Activated CD4-positive, alpha-beta T cell treated with anti-CD3 and anti-CD28 coated beads, Interleukin-2, amount 50 U/mL, for 48 hours (primary cell): Measurements from ENCODE around the gene KRTAP5-10.
A peak's percentile ranks its signal among the peaks of the same experiment; 100 is the strongest.
"Not testable (repeated sequence)": the region's sequence is repeated elsewhere in the genome, so short reads cannot be mapped to it uniquely, and the experiment has no call there.

ENCODE experiments used
- DNase-seq, 2 experiments: peaks; one replicate each; pipeline ENCODE4 v3.0.0-alpha.2; 2020

Gene KRTAP5-10

DNA sequence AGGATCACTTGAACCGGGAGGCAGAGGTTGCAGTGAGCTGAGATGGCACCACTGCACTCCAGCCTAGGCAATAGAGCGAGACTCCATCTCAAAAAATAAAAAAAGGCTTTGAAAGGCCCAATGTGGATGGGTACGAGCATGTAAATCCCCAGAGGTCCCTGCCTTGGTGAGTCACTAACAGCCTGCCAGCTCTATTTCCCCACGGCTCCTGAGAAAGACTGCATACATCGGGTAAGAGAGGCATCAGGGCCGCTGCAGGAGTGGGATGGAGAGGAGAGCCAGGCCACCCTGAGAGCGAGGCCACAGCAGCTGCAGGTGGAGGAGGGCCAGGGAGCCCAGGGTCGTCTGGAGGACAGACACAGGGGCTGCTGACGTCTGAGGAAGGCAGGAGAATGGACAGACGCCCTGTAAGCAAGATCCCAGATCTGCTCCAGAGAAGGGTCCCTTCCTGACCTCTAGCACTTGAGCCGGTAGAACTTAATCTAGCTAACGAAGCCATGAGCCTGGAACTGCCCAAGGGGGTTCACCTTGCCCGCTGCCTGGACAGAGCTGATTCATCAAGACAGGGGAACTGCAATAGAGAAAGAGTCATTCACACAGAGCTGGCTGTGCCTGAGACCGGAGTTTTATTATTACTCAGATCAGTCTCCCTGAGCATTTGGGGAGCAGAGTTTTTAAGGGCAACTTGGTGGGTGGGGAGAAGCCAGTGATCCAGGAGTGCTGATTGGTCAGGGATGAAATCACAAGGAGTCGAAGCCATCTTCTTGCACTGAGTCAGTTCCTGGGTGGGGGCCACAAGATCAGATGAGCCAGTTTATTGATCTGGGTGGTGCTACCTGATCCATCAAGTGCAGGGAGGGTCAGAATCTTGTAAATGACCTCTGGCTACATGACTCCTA is 22.2 kb upstream of the KRTAP5-10 start:
- DNase-seq = peak in 1 of 2 experiments; percentile 18

DNA sequence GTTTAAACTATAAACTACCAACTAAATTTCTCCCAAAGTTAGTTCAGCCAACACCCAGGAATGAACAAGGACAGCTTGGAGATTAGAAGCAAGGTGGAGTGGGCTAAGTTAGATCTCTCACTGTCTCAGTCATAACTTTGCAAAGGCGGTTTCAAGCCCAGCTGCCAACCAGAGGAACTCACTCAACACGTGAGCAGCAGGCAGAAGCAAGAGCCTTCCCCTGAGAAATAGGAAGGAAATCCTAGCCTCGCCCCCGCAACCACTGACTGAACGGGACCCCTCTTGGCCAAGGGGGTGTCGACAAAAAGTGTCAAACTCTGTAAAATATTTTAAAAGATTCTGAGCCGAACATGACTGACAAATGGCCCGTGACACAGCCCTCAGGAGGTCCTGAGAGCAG is 21.5 kb upstream of the KRTAP5-10 start:
- no peak for DNase-seq

DNA sequence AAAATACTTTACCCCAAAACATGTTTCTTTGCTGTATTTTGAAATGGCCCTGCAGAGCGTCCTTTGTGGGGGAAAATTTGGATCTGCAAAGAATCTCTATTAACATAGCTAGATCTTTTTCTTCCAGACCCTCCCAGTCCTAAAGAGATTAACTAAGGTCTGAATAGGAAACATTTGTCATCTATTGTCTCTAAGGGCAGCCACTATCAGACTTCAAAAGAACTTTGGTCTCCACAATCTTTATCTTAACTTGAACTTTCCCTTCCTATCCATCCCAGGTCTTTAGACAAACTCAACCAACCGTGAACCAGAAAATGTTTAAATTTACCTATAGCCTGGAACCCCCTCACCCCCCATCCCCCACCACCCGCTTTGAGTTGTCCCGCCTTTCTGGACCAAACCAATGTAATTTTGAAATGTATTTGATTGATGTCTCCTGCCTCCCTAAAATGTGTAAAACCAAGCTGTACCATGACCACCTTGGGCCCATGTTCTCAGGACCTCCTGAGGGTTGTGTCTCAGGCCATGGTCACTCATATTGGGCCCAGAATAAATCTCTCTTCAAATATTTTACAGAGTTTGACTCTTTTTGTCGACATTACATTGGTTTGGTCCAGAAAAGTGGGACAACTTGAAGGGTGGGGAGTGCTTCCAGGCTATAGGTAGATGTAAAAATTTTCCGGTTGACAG is 20.7 kb upstream of the KRTAP5-10 start:
- DNase-seq = no peak

DNA sequence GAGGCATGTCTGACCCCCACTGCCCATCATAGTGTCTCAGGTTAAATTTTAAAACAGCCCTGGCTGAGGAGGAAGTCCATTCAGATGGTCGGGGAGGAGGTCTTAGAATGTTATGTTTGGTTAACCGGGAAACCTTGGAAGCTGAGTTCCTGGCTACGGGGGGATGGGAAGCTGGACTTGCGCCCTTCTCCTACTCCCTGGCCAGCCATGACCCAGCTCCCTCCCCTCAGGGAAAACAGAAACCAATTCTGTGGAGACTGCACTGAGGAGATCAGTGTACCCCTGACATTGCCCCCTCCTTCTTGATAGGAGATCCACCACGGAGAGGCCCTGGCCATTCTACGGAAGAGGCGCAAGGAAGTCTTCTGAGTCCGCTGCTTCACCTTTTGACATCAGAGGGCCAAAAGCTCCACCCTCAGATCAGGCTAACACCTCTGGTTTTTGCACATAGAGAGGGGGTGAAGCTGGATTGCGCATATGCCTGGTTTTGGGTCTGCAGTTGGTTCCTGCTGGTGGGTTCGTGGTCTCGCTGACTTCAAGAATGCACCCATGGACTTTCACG is 19.9 kb upstream of the KRTAP5-10 start:
- DNase-seq = no peak

DNA sequence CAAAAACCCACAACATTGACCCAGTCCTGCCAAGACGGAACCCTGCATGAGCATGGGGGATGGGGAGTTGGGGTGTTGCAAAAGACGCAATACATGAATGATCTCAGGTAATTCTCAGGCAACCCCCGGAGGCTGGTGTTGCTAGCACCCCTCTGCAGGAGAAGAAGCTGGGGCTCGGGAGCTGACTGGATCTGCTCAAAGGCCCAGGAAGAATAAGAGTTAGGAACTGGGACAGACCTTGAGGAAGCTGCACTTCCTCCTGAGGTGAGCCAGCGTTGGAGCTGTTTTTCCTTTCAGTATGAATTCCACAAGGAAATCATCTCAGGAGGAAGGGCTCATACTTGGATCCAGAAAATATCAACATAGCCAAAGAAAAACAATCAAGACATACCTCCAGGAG is 17.2 kb upstream of the KRTAP5-10 start, which contains the start of gene KRTAP5-9:
Gene KRTAP5-9 (plus strand): TSS at position 301 of the 400 bp plus-strand sequence. CDS start 238 bp downstream, outside the sequence.
- no peak for DNase-seq

DNA sequence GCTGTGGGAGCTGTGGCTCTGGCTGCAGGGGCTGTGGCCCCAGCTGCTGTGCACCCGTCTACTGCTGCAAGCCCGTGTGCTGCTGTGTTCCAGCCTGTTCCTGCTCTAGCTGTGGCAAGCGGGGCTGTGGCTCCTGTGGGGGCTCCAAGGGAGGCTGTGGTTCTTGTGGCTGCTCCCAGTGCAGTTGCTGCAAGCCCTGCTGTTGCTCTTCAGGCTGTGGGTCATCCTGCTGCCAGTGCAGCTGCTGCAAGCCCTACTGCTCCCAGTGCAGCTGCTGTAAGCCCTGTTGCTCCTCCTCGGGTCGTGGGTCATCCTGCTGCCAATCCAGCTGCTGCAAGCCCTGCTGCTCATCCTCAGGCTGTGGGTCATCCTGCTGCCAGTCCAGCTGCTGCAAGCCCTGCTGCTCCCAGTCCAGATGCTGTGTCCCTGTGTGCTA is 16.6 kb upstream of the KRTAP5-10 start:
- DNase-seq = no peak

DNA sequence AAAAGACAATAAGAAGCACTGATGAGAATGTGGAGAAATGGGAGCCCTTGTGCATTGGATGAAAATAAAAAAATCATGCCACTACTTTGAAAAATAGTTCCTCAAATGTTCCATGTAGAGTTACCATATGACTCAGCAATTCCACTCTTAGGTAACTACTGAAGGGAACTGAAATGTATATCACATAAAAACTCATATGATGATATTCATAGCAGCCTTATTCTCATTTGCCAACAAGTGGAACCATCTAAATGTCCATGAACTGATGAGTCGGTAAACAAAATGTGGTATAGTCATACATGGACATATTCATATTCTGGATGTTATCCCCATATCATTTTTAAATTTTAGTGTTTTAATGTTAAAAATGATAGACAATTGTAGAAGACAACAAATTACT is 13.7 kb upstream of the KRTAP5-10 start:
- DNase-seq = no peak

DNA sequence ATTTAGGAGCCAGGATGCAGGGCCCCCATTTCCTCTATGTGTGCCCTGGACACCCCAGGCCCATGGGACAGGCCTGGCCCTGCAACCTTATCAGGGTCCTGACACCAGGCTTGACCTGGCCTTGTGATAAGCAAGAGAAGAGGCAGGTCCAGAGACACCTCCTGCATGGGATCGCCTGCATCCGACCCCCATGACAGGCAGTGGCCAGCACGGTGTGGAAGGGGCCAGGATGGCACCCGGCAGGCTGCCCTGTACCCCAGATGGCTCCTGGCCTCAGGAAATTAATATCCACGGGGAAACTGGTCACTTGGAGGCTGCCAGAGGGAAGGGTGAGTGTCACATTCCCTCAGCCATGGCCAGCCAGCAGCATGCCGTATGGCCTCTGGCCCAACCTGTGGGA is 10.4 kb upstream of the KRTAP5-10 start:
- DNase-seq = no peak

DNA sequence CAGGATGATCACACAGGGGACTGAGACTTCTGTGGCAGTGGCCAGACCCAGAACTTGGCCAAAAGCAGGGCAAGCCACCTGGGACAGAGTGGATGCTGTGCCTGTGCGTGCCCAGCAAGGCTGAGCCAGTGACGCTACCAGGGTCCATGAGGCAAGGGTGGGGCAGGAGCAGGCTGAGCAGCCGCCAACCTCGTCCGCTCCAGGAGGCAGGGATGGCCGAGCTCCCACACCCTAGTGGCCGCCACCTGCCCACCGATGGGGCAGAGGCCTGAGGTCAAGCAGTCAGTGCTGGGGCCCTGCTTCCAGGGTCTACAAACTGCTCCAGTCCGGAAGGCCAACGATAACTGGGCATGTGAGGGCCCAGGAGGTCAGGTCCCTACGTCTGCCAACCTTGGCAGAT is 9.9 kb upstream of the KRTAP5-10 start:
- no peak for DNase-seq

DNA sequence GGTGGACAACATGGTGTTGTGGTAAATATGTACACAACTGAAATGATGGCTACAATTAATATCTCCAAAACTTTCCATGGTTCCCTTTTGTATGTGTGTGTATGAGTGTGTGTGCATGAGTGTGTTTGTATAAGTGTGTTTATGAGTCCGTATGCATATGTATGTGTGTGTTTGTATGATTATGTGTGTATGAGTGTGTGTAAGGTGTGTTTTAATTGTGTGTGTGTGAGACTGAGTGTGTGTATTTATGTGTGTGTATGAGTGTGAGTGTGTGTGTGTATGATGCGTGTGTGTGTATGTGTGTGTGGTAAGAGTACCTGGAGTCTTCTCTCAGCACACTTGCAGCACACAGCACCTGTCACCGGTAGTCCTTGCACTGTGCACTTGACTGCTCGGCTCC is 9.3 kb upstream of the KRTAP5-10 start:
- no peak for DNase-seq

DNA sequence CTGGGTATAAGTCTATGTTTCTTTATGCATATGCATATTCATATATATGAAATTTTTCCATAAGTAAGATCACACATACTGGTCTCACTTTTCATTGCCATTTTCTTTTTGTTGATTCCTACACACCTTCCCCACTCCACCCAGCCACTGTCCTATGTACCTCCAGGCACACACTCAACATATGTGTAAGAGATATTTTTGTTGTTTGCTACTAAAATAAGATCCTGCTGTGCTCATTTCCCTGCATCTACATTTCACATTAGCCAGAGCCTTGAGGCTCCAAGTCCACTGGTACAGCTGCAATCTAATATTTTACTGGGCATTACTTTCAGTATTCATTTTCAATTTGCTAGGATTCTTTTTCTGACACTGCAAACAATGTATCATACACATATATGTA is 8.1 kb upstream of the KRTAP5-10 start:
- DNase-seq = no peak

DNA sequence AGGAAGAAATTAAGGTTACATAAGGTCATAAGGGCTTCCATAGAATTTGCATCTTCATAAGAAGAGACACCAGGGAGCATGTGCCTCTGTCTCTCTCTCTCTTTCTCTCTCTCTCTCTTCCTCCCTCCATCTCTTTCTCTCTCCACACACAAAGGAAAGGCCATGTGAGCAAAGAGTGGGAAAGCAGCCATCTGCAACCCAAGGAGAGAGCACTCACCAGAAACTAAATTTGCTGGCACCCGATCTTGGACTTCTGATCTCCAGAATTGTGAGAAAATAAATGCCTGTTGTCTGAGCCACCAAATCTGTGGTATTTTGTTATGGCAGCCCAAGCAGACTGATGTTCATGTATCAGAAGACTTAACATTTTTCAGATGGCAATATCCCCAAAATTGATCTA is 6.4 kb upstream of the KRTAP5-10 start:
- DNase-seq = no peak

DNA sequence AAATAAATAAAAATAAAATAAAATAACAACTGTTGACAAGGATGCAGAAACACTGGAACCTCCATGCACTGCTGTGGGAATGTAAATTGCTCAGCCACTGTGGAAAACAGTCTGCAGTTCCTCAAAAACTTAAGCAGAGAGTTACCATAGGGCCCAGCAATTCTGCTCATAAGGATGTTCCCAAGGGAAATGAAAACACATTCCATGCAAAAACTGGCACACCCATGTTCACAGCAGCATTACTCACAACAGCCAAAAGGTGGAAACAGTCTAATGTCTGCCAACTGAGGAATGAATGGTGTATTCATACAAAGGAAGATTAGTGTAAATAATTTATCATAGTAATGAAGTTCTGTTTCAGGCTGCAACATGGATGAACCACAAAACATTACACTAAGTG is 3.2 kb upstream of the KRTAP5-10 start:
- DNase-seq = no peak

DNA sequence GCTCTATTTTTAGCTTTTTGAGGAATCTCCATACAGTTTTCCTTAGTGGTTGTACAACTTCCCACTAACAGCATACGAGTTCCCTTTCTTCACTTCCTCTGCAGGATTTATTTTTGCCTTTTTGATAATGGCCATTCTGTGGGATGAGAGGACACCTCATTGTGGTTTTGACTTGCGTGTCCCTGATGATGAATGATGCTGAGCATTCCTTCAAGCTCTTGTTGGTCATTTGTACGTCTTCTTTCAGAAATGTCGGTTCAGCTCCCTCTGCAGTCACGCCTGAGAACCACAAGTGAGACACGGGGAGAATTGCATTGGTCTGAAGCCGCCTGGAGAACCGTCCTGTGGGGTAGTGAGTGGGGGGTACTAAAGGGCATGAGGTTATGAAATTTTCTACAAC is 2.0 kb upstream of the KRTAP5-10 start:
- peak; percentile 9 to 24 for DNase-seq

DNA sequence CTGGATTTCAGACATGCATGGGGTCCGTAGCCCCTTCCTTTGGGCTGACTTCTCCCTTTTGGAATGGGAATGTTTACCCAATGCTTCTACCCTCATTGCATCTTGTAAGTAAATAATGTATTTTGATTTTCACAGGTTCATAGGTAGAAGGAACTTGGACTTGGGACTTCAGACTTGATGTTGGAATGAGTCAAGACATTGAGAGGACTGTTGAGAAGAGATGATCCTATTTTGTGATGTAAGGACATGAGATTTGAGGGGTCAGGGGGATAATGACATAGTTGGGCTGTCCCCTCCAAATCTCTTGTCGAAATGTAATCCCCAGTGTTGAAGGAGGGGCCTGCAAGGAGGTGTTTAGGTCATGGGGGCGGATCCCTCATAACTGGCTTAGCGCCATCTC is 933 bp upstream of the KRTAP5-10 start:
- no peak for DNase-seq

DNA sequence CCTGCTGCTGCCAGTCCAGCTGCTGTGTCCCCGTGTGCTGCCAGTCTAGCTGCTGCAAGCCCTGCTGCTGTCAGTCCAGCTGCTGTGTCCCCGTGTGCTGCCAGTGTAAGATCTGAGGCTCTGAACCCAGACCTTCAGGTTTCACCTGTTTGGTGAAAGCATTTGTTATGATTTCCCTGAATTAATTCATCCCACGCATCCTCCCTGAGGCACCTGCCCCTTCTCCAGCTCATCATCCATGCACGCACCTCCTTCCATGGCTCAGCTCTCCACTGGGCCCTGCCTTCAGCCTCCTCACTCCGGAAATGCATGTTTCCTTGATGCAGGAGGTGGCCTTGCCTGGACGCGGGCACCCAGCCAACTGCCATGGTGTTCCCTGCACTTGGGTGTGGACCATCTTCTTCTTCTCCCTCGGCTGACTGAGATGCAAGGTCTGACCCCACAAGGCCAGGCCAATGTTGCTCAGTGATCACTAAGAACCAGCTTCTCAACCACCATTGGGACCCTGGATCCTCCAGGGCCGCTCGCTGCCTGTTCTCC is 788 bp downstream of the KRTAP5-10 start:
- no peak for DNase-seq

DNA sequence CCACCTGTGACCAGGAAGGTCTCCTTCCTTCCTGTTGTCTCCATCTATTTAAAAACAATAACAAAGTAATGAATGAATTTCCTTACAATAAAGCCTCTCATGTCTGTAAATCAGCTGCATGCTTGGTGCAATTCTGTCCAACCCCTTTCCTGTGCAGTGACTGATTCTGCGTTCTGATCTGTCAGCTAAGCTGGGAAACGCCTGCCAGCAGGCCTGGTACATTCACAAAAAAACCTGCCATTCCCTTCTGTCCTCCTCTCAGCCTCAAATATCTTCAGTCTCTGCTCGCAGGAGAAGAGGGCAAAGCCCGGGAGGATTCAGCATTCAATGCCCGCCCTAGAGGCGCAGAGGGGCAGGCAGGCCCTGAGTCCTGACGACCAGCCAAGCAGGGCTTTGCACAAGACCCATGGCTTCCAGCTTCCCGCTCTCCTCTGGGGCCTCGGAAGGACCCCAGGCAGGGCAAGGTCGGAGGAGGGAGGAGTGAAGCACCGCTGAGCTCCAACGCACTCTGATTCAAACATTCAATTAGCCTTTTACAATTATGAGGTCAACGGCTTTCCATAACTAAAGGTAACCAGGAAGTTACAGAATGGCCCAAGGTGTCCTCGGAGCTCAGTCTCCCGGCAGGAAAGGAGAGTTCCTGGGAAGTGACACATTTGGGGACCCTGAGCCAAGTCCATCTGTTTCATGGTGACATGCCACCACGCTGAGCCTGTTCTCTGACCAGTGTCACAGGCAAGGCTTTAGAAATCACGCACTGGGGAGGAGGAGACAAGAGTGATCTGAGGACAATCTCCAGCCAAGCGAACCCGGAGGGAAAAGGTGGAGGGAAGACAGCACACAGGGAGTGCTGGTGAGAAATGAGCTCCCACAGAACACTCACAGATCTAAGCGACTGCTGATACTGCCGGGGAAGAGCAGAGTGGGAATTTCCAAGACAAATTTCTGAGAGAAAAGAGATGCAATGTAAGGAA is 1.6 kb downstream of the KRTAP5-10 start:
- DNase-seq = not testable (repeated sequence)

DNA sequence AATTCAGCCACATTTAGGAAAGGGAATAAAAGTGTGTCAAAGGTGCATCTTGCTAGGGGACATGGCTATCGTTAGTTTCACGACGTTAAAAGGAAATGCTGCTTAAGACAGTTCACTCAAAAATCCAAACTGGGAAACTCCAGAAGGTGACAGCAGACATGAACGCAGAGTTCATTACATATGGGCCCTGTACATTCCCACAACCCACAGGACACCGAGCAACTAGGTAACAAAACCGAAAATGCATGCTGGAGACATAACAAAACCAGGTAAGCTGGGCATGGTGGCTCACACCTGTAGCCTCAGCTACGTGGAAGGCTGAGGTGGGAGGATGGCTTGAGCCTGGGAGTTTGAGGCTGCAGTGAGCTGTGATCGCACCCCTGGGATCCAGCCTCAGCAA is 2.3 kb downstream of the KRTAP5-10 start:
- DNase-seq = not testable (repeated sequence)

DNA sequence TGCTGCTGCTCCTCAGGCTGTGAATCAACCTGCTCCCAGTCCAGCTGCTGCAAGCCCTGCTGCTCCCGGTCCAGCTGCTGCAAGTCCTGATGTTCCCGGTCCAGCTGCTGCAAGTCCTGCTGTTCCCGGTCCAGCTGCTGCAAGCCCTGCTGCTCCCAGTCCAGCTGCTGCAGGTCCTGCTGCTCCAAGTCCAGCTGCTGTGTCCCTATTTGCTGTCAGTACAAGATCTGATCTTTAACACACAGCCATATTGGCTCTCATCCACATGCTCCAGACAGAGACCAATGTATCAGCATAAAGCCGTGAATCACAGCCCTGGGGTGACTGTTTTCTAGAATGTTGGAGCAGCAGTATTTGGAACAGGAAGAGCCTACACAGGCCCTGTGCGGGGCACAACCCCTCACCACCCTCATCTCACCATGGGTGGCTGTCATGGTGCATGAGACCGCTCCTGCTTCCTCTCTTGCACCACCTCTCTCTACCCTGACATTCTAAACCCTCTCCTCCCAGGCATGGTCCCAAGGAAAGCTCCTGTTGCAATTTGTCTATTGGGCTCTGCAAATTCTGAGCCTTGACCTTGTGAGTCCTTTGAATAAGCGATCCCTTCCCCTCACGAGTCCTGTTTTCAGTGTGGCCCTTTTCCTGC is 3.5 kb downstream of the KRTAP5-10 start:
- DNase-seq = no peak

DNA sequence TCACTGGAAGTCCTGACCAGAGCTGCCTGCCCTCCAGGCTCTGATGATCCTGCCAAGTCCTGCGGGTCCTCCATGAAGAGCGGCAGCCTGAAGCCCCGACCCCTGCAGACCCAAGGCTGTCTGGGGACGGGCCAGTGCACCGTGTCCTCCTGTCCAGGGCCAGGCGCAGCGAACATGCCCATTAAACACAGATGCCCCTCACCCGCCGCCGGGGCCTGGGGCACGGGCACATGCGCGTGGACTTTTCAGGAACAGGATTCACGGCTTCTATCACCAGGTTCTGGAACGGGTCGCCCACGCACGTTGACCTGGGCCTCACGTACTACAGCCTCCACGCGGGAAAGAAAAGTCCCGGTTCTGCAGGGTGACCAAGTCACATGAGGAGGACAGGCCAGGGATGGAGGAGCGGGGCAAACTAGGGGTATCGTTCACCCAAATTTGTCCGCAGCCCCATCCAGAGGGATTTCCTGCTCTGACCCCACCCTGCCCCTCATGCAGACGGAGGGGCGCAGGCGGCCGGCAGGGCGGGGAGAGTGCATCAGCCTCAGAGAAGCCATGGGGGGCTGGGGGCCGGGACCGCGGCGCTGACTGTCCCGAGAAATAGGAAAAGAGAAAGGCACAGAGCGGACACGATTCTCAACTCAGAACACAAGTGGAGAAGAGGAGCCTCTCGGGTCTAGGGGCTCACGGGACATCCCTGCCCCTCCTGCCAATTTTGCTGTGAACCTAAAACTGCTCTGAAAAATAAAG is 5.9 kb downstream of the KRTAP5-10 start:
- DNase-seq = not testable (repeated sequence)

DNA sequence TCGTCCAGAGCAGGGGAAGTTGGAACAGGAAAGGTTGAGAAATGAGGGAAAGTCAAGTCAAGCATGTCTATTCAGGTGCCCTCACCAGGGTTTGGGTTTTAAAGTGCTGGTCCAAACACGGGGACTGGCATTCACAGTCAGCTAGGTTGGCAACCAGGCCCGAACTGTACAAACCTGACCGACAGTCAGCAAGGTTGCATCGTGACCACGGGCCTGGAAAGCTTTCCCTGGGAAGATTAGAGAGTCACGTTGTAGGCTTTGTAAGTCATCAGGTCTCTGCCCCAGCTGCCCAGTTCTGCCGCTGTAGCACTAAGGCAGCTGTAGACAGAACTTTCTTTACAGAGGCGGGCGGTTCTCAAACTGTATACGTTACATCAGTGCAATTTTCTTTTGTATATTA is 7.4 kb downstream of the KRTAP5-10 start:
- no peak for DNase-seq
